OCI-LY3 (cell line): Measurements from ENCODE around the gene SPINT3.

Experiments
- H2AFZ ChIP-seq: fragments of 200-600, 300-600 bp; shearing (Covaris generic); 2 replicates; pipeline ENCODE4 v1.6.0; 2014; ENCODE audit warnings: antibody characterized with exemption, low read depth, low read length
- H3K27ac ChIP-seq: fragments of 200-600, 300-600 bp; sonication (generic); 2 replicates; pipeline ENCODE4 v1.5.1; 2014; ENCODE audit warnings: mild to moderate bottlenecking, low read length, moderate library complexity, mixed read lengths
- H3K27me3 ChIP-seq: fragments of 200-600, 300-600 bp; sonication (generic); 2 replicates; pipeline ENCODE4 v1.6.1; 2014; ENCODE audit warnings: low read depth, low read length, mixed read lengths
- H3K36me3 ChIP-seq: fragments of 200-600, 300-600 bp; sonication (generic); replicated peaks from 2 replicates; pipeline ENCODE3; 2014; ENCODE audit warnings: low read depth, low read length, mixed read lengths
- H3K4me1 ChIP-seq: fragments of 300-600, 200-600 bp; sonication (generic); 2 replicates; pipeline ENCODE4 v1.6.1; 2014; ENCODE audit warnings: low read length, mixed read lengths
- H3K4me2 ChIP-seq: fragments of 200-600, 300-600 bp; sonication (generic); 2 replicates; pipeline ENCODE4 v1.6.1; 2014; ENCODE audit warnings: low read length, mixed read lengths
- H3K4me3 ChIP-seq: fragments of 300-600, 200-600 bp; sonication (generic); 2 replicates; pipeline ENCODE4 v1.5.1; 2014; ENCODE audit warnings: antibody characterized with exemption, mild to moderate bottlenecking, low read length, moderate library complexity
- H3K79me2 ChIP-seq: fragments of 300-600, 200-600 bp; shearing (Covaris generic); 2 replicates; pipeline ENCODE4 v1.6.1; 2014; ENCODE audit warnings: mild to moderate bottlenecking, low read length, mixed read lengths
- H3K9ac ChIP-seq: fragments of 300-600, 200-600 bp; shearing (Covaris generic); 2 replicates; pipeline ENCODE4 v1.6.0; 2014; ENCODE audit warnings: mild to moderate bottlenecking, low read length, moderate library complexity
- H3K9me3 ChIP-seq: fragments of 200-600, 300-600 bp; shearing (Covaris generic); 2 replicates; pipeline ENCODE4 v1.6.1; 2014; ENCODE audit warnings: low read length, mixed read lengths; ENCODE audit not compliant: insufficient read depth
- H4K20me1 ChIP-seq: fragments of 200-600, 300-600 bp; sonication (generic); 2 replicates; pipeline ENCODE4 v1.6.1; 2016; ENCODE audit warnings: low read length, mixed read lengths; ENCODE audit not compliant: insufficient read depth
- CTCF ChIP-seq: fragments of 200-600, 300-600 bp; sonication (generic); IDR thresholded peaks from 2 replicates; pipeline ENCODE4 v1.5.1; 2014; ENCODE audit warnings: antibody characterized with exemption, low read length, low read depth
- EZH2phosphoT487 ChIP-seq: fragments of 200-600 bp; shearing (Covaris generic); IDR thresholded peaks from 2 replicates; pipeline ENCODE4 v1.6.1; 2018; ENCODE audit warnings: antibody characterized with exemption, mixed run types, low read depth

The SPINT3 gene

GRCh38 chr20:45523821-45524220, 8.4 kb upstream of the SPINT3 start:
- Histone ChIP-seq H3K9me3 (no peaks in the 10 kb centered on the region), H3K4me1 (no peaks in the 10 kb centered on the region), H2AFZ (no peak overlapping the region), H3K27me3 (peaks cover 56% of the 10 kb centered on the region), H4K20me1 (no peaks in the 10 kb centered on the region), H3K79me2 (no peaks in the 10 kb centered on the region), H3K27ac (no peak overlapping the region), H3K9ac (no peak overlapping the region), H3K36me3 (no peaks in the 10 kb centered on the region), H3K4me2 (no peak overlapping the region), H3K4me3 (no peak overlapping the region)
- TF ChIP-seq EZH2phosphoT487 (no peak), CTCF (no peak)

- TF ChIP-seq CTCF: no peak
- no peak for TF ChIP-seq EZH2phosphoT487
- Histone ChIP-seq H3K9ac (no peak overlapping the region), H3K4me2 (no peak overlapping the region), H3K4me1 (no peaks in the 10 kb centered on the region), H3K36me3 (no peaks in the 10 kb centered on the region), H3K27me3 (peaks cover 62% of the 10 kb centered on the region), H3K79me2 (no peaks in the 10 kb centered on the region), H4K20me1 (no peaks in the 10 kb centered on the region), H3K27ac (no peak overlapping the region), H3K4me3 (no peak overlapping the region), H2AFZ (no peak overlapping the region), H3K9me3 (no peaks in the 10 kb centered on the region)
Observed at GRCh38 chr20:45518282-45518681, 2.9 kb upstream of the SPINT3 start.

GRCh38 chr20:45510242-45510862, 5.1 kb downstream of the SPINT3 start:
- Histone ChIP-seq H3K9me3 (no peaks in the 10 kb centered on the region), H3K79me2 (no peaks in the 10 kb centered on the region), H2AFZ (no peak overlapping the region), H3K4me3 (no peak overlapping the region), H3K27ac (no peak overlapping the region), H3K4me2 (no peak overlapping the region), H3K9ac (no peak overlapping the region), H4K20me1 (no peaks in the 10 kb centered on the region; the same call in 1 of the 2 replicates), H3K4me1 (peaks cover 22% of the 10 kb centered on the region), H3K36me3 (no peaks in the 10 kb centered on the region), H3K27me3 (peaks cover 76% of the 10 kb centered on the region)
- no peak for TF ChIP-seq CTCF
- no peak for TF ChIP-seq EZH2phosphoT487

- Histone ChIP-seq H3K79me2 (no peaks in the 10 kb centered on the region), H3K27me3 (peaks cover 73% of the 10 kb centered on the region), H3K4me2 (no peak overlapping the region), H3K4me3 (no peak overlapping the region), H3K9me3 (no peaks in the 10 kb centered on the region), H4K20me1 (no peaks in the 10 kb centered on the region; the same call in 1 of the 2 replicates), H3K27ac (no peak overlapping the region), H3K9ac (no peak overlapping the region), H3K4me1 (peaks cover 22% of the 10 kb centered on the region), H3K36me3 (no peaks in the 10 kb centered on the region), H2AFZ (no peak overlapping the region)
- TF ChIP-seq CTCF: no peak
- no peak for TF ChIP-seq EZH2phosphoT487
Observed at GRCh38 chr20:45509091-45509490, 6.3 kb downstream of the SPINT3 start.
